ENCODE data around the gene DUS4L.
"Not testable (repeated sequence)": the region's sequence is repeated elsewhere in the genome, so short reads cannot be mapped to it uniquely, and the experiment has no call there.

Gene DUS4L, protein sequence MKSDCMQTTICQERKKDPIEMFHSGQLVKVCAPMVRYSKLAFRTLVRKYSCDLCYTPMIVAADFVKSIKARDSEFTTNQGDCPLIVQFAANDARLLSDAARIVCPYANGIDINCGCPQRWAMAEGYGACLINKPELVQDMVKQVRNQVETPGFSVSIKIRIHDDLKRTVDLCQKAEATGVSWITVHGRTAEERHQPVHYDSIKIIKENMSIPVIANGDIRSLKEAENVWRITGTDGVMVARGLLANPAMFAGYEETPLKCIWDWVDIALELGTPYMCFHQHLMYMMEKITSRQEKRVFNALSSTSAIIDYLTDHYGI

DNA sequence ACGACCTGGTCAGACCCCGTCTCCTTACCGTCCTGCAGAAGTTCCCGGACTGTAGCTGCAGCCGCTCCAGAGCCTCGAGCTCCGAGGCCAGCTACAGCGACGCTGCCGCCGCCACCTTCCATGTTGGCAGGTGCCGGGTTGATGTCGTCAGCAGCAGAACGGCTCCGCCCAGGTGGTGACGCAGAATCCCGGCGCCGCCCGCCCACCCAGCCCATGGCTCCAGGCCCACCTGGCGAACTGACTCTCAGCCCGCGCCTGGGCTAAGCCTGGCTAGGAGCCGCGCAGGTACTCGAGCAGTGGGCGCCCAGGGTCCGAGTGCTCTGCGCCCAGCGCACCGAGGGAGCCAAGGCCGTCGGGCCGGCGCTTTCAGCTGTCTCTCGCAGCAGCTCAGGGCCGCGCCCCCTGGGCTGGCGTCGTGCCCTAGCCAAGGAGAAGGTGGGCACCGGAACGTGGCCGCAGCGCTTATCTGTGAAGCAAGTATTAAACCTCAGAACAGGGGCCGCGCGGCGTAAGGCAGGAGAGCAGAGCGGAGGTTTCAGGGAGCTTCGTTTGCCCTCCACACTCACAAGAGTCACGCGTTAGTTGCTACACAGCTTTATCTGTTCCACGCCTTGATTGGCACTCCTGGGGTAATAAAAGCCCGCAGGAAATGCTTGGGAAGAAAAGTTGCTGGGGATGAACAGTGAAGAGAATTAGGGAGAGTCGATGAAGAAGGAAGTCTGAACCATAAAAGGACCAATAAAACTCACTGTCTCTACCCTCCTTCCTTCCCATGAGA lies at the start of gene DUS4L, which contains the start of gene COG5:
DUS4L (plus strand) TSS at position 197 of the 778 bp plus-strand sequence. CDS start 3,100 bp downstream, outside the sequence.
COG5 (minus strand) TSS at position 146 of the 778 bp plus-strand sequence; CDS start at position 122, 24 bp downstream.
- DNase-seq (ENCODE audit: low read depth): peak; percentile 71

DNA sequence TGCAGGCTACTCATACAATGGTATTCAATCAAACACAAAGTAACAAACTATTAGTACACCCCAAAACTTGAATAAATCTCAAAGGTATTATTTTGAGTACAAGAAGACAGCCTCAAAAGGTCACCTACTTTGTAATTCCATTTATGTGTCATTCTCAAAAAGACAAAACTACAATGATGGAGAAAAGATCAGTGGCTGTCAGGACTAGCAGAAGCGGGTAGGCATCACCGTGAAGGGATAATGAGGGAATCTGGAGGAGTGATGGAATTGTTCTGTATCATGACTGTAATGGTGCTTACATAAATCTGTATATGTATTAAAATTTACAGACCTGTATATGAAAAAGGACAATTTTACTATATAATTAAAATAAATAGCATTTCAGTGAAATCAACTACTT lies 37.1 kb upstream of the DUS4L start:
- DNase-seq (ENCODE audit: low read depth): no peak

DNA sequence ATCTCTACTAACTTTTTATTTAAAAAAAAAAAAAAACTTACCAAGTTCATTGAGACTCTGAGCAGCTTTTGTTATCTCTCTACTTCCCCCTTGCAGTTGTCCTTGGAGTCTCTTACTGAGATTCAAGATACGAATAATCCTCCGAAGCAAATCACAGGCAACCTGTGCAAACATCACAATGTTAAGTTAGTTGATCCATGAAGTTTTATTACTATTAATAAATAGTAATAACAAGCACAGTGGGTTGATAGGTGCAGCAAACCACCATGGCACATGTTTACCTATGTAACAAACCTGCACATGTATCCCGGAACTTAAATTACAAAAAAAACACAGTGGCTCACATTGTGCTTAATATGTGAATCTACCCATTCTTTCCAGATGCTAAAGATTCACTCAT lies 36.6 kb upstream of the DUS4L start:
- DNase-seq (ENCODE audit: low read depth): no peak

DNA sequence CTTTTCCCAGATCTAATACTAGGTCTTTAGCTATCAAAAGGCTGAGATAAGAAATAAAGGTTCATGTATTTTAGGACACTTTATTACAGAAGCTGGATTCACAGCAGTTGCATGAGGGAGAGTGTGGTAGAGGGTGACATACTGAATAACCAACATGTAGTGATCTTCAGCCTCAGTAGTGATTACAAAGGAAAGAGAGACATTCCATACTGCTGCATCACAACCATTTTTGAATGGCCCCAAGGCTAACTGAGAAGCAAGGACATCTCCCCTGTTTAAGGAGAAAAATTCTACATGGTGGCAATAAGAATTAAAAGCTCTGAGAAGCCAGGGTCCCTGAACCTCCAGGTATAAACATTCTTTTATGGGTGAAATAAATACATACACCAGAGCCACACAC lies 35.3 kb upstream of the DUS4L start:
- no peak for DNase-seq (ENCODE audit: low read depth)

DNA sequence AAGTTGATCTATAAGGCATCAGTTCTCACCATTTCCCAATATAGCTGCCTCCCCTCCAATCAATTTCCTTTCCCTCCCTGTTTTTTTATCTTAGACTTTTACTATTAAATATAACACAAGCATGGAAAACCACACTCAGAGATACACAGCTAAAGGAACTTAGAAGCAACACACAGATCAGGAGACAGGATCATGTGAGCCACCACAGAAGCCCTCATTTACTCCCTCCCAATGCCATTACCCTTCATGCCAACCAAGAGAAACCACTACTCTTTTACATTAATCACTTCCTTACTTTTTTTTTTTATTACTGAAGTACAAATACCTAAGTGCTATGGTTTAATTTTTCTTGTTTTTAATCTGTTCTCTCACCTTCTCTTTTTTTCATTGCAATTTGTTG lies 33.0 kb upstream of the DUS4L start:
- no peak for DNase-seq (ENCODE audit: low read depth)

DNA sequence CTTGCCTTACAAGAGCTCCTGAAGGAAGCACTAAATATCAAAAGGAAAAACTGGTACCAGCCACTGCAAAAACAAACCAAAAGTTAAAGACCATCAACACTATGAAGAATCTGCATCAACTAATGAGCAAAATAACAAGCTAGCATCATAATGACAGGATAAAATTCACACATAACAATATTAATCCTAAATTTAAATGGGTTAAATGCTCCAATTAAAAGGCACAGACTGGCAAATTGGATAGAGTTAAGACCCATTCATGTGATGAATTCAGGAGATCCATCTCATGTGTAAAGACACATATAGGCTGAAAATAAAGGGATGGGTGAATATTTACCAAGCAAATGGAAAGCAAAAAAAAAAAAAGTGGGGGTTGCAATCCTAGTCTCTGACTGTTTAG lies 29.6 kb upstream of the DUS4L start:
- DNase-seq (ENCODE audit: low read depth): no peak

DNA sequence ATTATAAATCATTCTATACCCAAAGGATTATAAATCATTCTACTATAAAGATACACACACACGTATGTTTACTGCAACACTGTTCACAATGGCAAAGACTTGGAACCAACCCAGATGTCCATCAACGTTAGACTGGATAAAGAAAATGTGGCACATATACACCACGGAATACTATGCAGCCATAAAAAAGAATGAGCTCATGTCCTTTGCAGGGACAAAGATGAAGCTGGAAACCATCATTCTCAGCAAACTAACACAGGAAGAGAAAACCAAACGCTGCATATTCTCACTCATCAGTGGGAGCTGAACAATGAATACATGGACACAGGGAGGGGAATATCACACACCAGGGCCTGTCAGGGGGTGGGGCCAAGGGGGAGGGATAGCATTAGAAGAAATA lies 26.5 kb upstream of the DUS4L start:
- not testable (repeated sequence) for DNase-seq (ENCODE audit: low read depth)

DNA sequence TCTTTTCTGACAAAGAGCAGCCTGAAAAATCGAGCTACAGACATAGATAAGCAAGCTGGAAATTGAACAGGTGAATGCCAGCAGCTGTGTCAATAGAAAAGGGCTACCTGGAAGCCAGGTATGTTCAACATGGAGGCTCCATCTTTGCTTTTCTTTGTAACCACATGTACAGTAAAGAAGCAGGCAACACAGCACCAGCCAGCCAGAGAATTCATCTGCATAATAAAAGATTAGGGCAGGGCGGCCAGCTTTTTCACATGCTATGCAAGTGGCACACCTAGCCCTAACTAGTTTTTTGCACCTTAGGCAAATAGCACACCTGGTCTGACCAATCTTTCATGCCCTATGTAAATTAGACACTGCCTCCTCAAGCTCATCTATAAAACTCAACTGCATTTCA lies 25.8 kb upstream of the DUS4L start:
- DNase-seq (ENCODE audit: low read depth): no peak

DNA sequence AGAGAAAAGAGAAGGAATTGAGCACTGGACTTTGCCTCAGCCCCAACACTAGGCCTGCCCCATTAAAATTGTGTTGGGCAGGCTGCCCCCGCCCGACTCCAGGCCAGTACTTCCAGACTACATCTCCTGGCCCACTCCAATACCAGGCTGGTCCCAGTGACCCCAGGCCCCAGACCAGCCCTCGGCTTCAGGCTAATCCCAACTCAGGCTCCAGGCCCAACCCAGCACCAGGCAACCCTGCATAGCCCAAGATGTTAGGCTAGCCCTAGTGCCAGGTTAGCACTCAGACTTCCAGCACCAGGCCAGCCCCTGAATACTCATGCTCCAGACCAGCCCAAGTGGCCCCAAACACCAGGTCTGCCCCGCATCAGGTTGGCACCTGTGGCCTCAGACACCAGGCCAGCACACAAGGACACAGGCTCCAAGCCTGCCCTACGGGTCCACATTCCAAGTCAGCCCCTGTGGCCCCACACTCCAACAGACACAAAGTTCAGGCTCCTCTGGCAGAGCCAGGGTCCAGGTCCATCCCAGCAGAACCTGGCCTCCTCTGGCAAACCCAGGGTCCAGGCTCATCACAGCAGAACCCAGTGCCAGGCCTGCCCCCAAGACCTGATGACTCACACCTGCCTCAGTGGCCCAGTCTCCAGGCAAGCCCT lies 20.3 kb upstream of the DUS4L start:
- DNase-seq (ENCODE audit: low read depth): no peak

DNA sequence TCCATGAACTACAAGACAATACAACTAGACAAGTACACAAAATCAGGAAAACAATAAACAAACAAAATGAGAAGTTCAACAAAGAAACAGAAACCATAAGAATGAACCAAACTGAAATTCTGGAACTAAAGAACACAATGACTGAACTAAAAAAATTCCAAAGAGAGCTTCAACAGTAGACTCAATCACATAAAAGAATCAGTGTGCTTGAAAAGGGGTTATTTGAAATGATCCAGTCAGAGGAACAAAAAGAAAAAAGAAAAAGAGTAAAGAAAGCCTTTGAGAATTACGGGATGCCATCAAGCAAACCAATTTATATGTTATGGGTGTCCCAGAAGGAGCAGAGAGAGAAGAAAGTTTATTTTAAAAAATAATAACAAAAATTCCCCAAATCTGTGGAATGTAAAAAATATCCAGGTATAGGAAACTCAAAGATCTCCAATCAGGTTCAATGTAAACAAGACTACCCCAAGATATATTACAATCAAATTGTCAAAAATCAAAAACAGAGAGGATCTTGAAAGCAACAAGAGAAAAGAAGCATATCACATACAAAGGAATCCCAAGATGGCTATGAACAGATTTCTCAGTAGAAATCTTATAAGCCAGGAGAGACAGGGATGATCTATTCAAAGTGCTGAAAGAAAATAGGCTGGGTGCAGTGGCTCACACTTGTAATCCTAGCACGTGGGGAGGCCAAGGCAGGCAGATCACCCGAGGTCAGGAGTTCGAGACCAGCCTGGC lies 18.8 kb upstream of the DUS4L start:
- DNase-seq (ENCODE audit: low read depth): no peak

DNA sequence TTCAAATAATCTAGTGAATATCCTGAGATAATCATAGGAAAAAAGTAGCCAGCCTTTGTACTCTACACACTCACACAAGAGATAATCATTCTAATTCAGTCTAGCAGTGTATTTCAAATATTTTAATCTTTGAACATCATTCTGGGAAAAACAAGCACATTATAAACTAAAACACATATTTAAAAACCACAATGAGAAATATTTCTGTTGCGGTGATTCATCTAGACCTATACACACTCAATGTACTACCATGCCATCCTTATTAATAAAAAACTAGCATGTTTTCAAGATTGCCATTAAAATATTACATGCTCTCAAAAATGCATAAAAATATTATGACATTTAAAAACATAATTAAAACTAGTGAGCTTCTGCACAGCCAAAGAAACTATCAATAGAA lies 11.8 kb upstream of the DUS4L start:
- no peak for DNase-seq (ENCODE audit: low read depth)

DNA sequence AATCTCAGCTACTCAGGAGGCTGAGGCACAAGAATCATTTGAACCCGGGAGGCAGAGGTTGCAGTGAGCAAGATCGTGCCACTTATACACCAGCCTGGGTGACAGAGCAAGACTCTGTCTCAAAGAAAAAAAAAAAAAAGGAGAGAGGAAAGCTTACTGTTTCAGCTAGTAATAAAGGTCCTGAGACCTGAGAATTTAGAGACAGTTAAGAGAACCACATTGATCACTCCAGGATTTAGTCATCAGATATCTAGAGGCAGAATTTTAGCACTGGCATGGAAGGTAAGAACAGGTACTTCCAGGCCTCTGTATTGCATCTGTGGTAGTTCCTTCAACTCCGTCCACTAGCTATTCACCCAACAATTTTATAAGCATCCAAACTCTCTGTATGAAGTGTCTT lies 7.9 kb upstream of the DUS4L start:
- DNase-seq (ENCODE audit: low read depth): no peak

DNA sequence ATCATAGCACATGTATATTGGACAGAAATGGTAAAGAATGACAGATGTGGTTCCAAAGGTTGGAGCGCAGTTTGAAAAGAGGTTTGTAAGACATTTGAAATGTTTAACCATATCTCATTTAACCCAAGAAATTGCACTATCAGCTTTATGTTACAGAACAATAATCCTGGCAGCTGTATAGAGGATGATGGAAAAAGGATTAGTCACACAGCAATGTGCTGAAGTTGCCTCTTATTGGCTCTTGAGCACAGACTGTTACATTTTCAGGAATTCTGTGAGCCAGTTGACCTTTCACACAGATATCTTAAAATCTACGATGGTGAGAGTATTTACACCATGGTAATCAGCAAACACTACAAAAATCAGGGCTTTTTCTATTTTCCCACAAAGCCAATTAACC lies 3.9 kb upstream of the DUS4L start:
- no peak for DNase-seq (ENCODE audit: low read depth)

DNA sequence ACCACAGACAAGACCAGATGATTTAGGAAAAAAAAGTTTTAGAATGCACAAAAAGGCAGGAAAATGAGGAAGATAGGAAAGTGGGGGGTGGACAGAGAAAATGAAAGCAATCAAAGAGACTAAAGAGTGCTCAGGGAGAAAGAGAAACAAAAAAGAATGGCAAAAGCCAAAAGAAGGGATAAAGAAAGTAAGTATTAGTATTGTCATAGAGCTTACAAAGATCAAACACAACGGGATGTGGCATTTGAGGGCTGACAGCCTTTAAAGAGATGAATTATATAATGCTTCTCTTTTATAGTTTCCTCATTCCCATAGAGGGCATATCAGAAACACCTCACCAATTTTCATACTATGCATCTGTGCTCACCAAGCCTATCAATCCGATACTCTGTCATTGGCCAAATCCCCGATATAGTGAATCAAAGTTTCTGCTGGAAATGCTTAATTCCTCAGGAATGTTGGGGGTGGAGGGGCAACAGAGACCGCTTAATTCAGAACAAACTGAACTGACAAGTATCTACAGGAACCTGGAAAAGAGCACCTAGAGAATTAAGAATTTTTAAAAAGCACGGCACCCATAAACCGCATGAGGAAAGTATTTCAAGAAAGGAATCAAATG lies 2.8 kb upstream of the DUS4L start:
- no peak for DNase-seq (ENCODE audit: low read depth)

DNA sequence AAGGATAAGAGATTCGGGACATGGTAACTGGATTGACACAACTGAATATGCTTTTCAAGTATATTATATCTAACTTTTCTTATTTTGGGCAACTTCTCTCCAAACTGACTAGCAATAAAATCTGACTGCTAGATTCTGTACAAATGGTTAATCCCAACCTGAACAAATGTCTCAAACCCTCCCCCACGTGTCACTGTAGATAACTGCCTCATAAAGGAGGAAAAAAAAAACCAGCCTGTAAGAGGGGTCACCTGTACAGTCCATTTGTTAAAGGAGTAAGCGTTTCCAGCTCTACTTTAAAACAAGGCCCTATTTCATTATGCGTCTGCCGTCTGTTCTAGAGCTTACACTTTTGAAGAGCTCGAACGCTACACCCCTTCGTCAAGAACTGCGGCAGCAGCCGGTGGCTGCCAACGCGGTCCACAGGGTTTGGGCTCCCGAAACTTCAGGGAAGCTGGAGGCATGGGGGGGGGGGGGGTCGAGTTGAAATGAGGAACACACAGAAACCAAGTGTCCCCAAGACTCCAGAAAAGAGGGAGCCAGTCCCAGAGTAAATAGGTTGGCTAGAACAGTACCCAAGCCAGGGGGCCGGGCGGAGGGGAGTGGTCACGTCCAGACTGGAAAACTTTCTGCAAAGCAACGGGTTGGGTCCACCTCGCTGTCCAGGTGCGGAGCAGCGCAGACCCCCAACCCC lies 543 bp upstream of the DUS4L start:
- no peak for DNase-seq (ENCODE audit: low read depth)

DNA sequence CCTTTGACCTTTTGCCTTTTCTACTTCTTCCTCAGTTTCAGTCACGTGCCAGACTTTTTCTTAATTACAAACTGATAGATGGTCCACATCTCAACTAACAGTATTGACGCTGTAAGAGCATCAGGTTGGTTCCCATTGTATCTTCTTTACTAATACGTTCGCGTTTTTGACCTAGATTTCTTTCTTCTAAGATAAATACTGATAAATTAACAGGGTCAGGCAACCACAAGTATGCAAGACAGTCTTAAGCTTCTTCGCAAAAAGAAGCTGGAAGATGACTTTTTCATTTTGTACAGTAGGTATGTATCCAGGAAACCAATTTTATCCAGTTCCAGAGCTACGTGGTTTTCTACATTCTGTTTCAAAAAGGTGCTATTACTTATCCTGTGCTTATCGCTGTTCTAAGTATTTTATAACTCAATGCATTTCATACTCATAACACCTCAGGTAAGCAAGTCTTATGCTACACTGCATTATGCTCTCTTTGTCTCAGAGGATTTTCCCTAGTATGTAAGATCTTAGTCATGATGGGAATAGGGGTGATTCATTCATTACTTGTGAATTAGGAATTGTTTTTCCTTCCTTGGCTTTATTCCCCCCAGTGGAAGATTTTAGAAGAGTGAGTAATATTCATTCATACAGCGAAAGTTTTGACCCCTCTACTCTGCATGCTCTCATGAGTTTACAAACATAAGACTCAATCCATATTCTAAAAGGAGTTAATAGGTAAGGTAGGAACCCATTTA lies 955 bp downstream of the DUS4L start:
- DNase-seq (ENCODE audit: low read depth): no peak

DNA sequence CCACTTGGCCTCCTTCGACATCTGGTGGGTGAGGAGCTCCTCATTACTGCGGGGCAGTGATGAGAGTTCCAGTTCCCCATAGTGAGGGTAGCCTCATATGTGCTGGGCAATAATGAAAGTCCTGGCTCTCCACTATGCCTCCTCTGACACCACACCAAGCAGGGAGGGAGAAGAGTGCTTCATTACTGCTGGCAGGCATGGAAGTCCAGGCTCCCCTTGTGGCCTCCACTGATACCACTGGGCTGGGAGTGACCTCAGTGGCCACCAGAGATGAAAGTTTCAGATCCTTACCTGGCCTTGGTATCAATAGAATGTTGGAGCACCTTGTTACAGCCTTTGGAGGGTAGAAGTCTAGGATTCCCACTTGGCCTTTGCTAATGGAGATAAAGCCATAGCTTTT lies 6.5 kb downstream of the DUS4L start:
- DNase-seq (ENCODE audit: low read depth): no peak

DNA sequence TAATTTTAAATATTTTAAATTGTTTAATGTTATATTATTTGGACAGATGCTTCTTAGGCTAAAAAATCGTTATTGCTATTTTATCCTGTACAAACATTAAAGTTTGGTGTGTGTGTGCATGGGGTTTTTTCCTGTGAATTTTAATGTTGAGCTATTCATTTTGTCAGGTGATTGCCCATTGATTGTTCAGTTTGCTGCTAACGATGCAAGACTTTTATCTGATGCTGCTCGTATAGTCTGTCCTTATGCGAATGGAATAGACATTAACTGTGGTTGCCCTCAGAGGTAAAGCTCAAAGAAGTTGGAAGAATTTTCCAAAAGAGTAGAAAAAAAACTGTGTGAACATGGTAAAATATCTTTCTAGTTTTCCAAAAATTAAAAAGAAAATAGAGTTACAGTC lies 9.8 kb downstream of the DUS4L start:
- no peak for DNase-seq (ENCODE audit: low read depth)

DNA sequence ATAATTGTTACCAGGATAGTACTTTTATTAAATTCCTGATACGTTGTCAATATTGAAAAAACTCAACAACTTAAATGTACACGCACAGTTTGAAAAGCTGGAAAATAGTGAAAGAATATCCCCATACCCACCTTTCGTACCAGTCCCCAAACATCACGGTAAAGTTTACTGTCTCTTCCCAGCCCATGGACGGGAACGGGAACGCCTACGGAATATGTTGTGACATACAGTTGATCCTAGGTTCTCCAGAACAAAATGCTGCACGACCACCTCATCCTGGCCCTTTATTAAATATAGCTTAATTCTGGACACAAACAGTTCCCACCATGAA lies 15.7 kb downstream of the DUS4L start:
- no peak for DNase-seq (ENCODE audit: low read depth)

DNA sequence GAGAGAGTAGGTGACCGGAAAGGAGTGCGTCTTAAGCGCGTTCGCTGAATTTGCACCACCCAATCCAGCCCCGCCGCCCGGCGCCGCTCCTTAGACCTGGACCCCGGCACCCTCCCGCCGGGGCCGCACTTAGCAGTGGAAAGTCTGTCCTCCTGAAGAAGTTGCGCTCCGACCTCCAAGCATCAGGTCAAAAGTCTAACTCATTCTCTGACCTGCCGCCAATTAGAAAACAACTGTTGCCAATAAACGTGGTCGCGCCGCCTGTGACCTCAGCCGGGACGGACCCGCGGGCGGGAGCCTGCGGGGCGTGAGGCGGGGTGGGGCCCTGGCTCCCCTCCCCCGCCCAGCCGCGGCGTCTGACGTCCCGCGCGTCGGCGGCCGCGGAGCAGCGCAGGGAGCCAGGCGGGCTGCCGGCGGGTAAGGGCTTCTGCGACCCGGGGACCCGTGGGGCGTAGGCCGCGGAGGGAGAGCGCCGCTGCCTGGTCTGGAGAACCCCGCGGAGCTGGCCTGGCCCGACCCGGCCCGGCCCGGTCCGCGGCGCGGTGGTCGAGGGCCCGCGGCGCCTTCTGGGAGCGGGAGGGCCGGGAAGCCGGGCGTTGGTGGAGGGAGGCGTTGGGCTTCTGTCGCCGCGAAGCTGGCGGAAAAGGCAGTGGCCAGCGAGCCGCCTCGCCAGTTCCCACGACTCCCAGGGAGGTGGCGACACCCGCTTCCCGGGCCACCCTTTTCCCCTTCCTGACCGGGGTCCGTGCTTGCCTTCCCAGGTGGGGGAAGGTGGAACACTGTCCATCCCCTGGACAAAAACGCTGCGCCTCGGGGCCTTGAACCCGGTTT lies 16.3 kb downstream of the DUS4L start, which contains the start of gene BCAP29:
BCAP29 (plus strand) TSS at position 362 of the 831 bp plus-strand sequence. CDS start 527 bp downstream, outside the sequence.
- DNase-seq (ENCODE audit: low read depth): peak; percentile 54
